ENCODE results near the gene SLC27A4.

- TF ChIP-seq CTCF (IDR thresholded peaks at IDR 0.05) (no peak), POLR2A (IDR thresholded peaks at IDR 0.05) (no peak)
Observed at GRCh38 chr9:128317629-128318028, 22.7 kb upstream of the SLC27A4 start.
